Activated gamma-delta T cell (primary cell): ENCODE measurements around the gene TRMT13.
"Not testable (repeated sequence)": the region's sequence is repeated elsewhere in the genome, so short reads cannot be mapped to it uniquely, and the experiment has no call there.

Experiments used
- DNase-seq: peaks from one replicate; lab custom pipeline; 2025; lab: John Stamatoyannopoulos, UW

The TRMT13 gene

GRCh38 chr1:100164216-100164615 lies 31.3 kb downstream of the TRMT13 start:
- DNase-seq, result no peak

- DNase-seq, result no peak
Observed at GRCh38 chr1:100164702-100165101, 31.7 kb downstream of the TRMT13 start.

- no peak for DNase-seq
Observed at GRCh38 chr1:100168051-100168450, 35.1 kb downstream of the TRMT13 start.

- DNase-seq, result no peak
Observed at GRCh38 chr1:100177295-100178041, 44.5 kb downstream of the TRMT13 start.

GRCh38 chr1:100178091-100178490 lies 45.1 kb downstream of the TRMT13 start, which contains the start of gene LRRC39:
TSS of gene LRRC39 (minus strand) at chr1:100178256. CDS start at chr1:100168516, 9,740 bp downstream.
- no peak for DNase-seq

- DNase-seq, result no peak
Observed at GRCh38 chr1:100183370-100183769, 50.4 kb downstream of the TRMT13 start.

- no peak for DNase-seq
Observed at GRCh38 chr1:100184536-100184935, 51.6 kb downstream of the TRMT13 start.

- DNase-seq, result no peak
Observed at GRCh38 chr1:100187912-100188311, 54.9 kb downstream of the TRMT13 start.

- no peak for DNase-seq
Observed at GRCh38 chr1:100188617-100189016, 55.7 kb downstream of the TRMT13 start.

- no peak for DNase-seq
Observed at GRCh38 chr1:100198596-100198995, 65.6 kb downstream of the TRMT13 start.

GRCh38 chr1:100200060-100200459 lies 67.1 kb downstream of the TRMT13 start:
- DNase-seq, result not testable (repeated sequence)
